HepG2 (cell line): ENCODE data around the gene NNMT. TPM values are rescaled to one million over a fixed set of nuclear protein-coding genes. Genes with fewer than 3 reads are reported as not detected.
A peak's percentile ranks its signal among the peaks of the same experiment; 100 is the strongest.

ENCODE experiments used
- ATAC-seq: fragments of 200-7000 bp; cut with Tn5 transposase; 3 replicates; pipeline ENCODE4 v1.9.1; 2020; ENCODE audit warnings: mild to moderate bottlenecking, moderate library complexity
- BruUV-seq: library from RNA; stranded (reverse); fragments of 400-500 nt; replicated peaks from 2 replicates; lab custom pipeline; 2021; lab: Mats Ljungman, UMichigan
- CTCF ChIA-PET: fragments of 300-600 bp; formaldehyde crosslinking; extraction: SDS; loops from one replicate; lab custom pipeline; 2021; ENCODE audit warnings: low total read pairs, inconsistent platforms, low intra/inter-chr PET ratio; lab: Yijun Ruan, JAX
- POLR2A ChIA-PET: fragments of 350-600 bp; sonication (Branson Sonifier 250); formaldehyde crosslinking; loops from one replicate; lab custom pipeline; 2020; ENCODE audit warnings: antibody characterized with exemption, inconsistent platforms; lab: Yijun Ruan, JAX
- DNase-seq: peaks from one replicate; pipeline ENCODE4 v3.0.0-alpha.2; 2015; ENCODE audit warnings: low spot score
- FAIRE-seq: peaks from 3 replicates; lab custom pipeline; 2011; peaks lifted over from hg19 to GRCh38; lab: Jason Lieb, UNC
- H2AFZ ChIP-seq: one replicate; pipeline ENCODE4 v1.6.1; 2011; ENCODE audit warnings: low read length, inconsistent platforms
- H3K27ac ChIP-seq: fragments of 300-600 bp; 3 replicates; pipeline ENCODE4 v1.8.0; 2011; ENCODE audit warnings: mixed run types, mild to moderate bottlenecking, mixed read lengths, low read length, inconsistent platforms; ENCODE audit not compliant: insufficient read depth; ENCODE audit errors: extremely low read length
- H3K27me3 ChIP-seq, 2 experiments: fragments of 200-600 bp in 1 of 2; 2 replicates in 1 of 2; 3 replicates in 1 of 2; pipeline versions ENCODE4 v1.6.0 to v1.8.0; 2011; ENCODE audit warnings: low read length in 2 of 2, mild to moderate bottlenecking in 2 of 2, moderate library complexity in 2 of 2, inconsistent platforms in 1 of 2; ENCODE audit not compliant: insufficient read depth in 2 of 2, control insufficient read depth in 1 of 2
- H3K36me3 ChIP-seq, 2 experiments: fragments of 200-600 bp in 1 of 2; replicated peaks in 1 of 2; 2 replicates in 1 of 2; 3 replicates in 1 of 2; pipeline versions ENCODE4 v1.5.1 to v1.8.0; 2011; ENCODE audit warnings: low read length in 2 of 2, inconsistent platforms in 1 of 2; ENCODE audit not compliant: insufficient read depth in 2 of 2, control insufficient read depth in 1 of 2
- H3K4me1 ChIP-seq: 2 replicates; pipeline ENCODE4 v1.5.1; 2012; ENCODE audit warnings: low read length, inconsistent platforms; ENCODE audit not compliant: insufficient read depth
- H3K4me2 ChIP-seq: 2 replicates; pipeline ENCODE4 v1.6.0; 2011; ENCODE audit warnings: low read depth, low read length, inconsistent platforms
- H3K4me3 ChIP-seq, 3 experiments: fragments of 200-600 bp in 1 of 3; sonication (generic), shearing (Covaris generic) in 1 of 3; replicated peaks in 1 of 3; 2 replicates each; pipeline ENCODE4 v1.5.1; 2011 to 2016; ENCODE audit warnings: low read length in 3 of 3, inconsistent platforms in 2 of 3, low read depth in 2 of 3, mild to moderate bottlenecking in 2 of 3, control low read depth in 1 of 3, mixed read lengths in 1 of 3; ENCODE audit not compliant: insufficient read depth in 1 of 3
- H3K79me2 ChIP-seq: one replicate; pipeline ENCODE4 v1.6.1; 2011; ENCODE audit warnings: low read length, inconsistent platforms; ENCODE audit not compliant: insufficient read depth
- H3K9ac ChIP-seq: 2 replicates; pipeline ENCODE4 v1.6.0; 2011; ENCODE audit warnings: mild to moderate bottlenecking, low read depth, low read length, inconsistent platforms; ENCODE audit not compliant: insufficient read depth
- H3K9me3 ChIP-seq: 2 replicates; pipeline ENCODE4 v1.5.1; 2012; ENCODE audit warnings: mild to moderate bottlenecking, low read length
- H4K20me1 ChIP-seq: 2 replicates; pipeline ENCODE4 v1.6.0; 2011; ENCODE audit warnings: inconsistent platforms, mild to moderate bottlenecking, low read length, moderate library complexity; ENCODE audit not compliant: insufficient read depth
- CCAR2 ChIP-seq: fragments of 200-400 bp; formaldehyde crosslinking; optimal IDR thresholded peaks from 2 replicates; pipeline ENCODE3; 2018; ENCODE audit warnings: low read depth, mild to moderate bottlenecking, low read length, moderate library complexity
- CHD2 ChIP-seq: IDR thresholded peaks from 2 replicates; pipeline ENCODE4 v1.6.1; 2011; ENCODE audit warnings: low read depth, low read length, improper control_type of control experiment
- SETDB1 ChIP-seq: sonication (generic); formaldehyde crosslinking; IDR thresholded peaks from 2 replicates; pipeline ENCODE4 v1.5.1; 2020; ENCODE audit warnings: missing genetic modification reagents, mild to moderate bottlenecking, borderline replicate concordance
- WGBS: methylation state at CpG from one replicate; pipeline ENCODE4 v1.1.6; 2017; ENCODE audit warnings: low lambda C conversion rate; 5-methylcytosine and 5-hydroxymethylcytosine counted together
- in situ Hi-C: cut with HindIII; loops from 2 replicates; pipeline ENCODE4 v1.10.0; 2017; ENCODE audit warnings: low pct_unique_long_range_greater_than_20kb; ENCODE audit not compliant: extremely low pct_ligation_motif_present
- intact Hi-C: fragments of 100-400 bp; cut with micrococcal nuclease; formaldehyde crosslinking; loops from one replicate; pipeline ENCODE4 v1.10.0; 2022; ENCODE audit not compliant: unreplicated experiment
- polyA plus RNA-seq, 8 experiments: library from polyadenylated mRNA; depleted of rRNA in 3 of 8; stranded (reverse) in 7 of 8; unstranded in 1 of 8; fragments of >200 nt; fragmentation: Illumina TruSeq in 4 of 8; extraction: Trizol in 4 of 8; gene quantifications; 2 replicates each; pipeline versions ENCODE4 v1.2.1 to v1.2.3, GENCODE V29; 2011 to 2016; ENCODE audit warnings: low read depth in 4 of 8, missing spikeins in 1 of 8, mixed read lengths in 1 of 8; ENCODE audit not compliant: insufficient read depth in 1 of 8
- total RNA-seq, 5 experiments: library from RNA; depleted of rRNA; stranded (reverse); fragments of >200 nt; fragmentation: Illumina TruSeq; extraction: Trizol; gene quantifications; 2 replicates each; pipeline ENCODE4 v1.2.3, GENCODE V29; 2016; ENCODE audit warnings: low read depth in 1 of 5
- TF ChIP-seq, protein P1 (sequence below): sonication (generic); formaldehyde crosslinking; IDR thresholded peaks from 2 replicates; pipeline ENCODE4 v1.5.0; 2020; ENCODE audit warnings: mild to moderate bottlenecking, low read depth, missing genetic modification reagents, borderline replicate concordance
- TF ChIP-seq, protein P2 (sequence below): sonication (generic); formaldehyde crosslinking; IDR thresholded peaks from 2 replicates; pipeline ENCODE4 v1.9.0; 2022; ENCODE audit warnings: low read depth, missing genetic modification reagents
- TF ChIP-seq, protein P3 (sequence below): sonication (generic); formaldehyde crosslinking; IDR thresholded peaks from 2 replicates; pipeline ENCODE4 v1.8.0; 2022; ENCODE audit warnings: mild to moderate bottlenecking, missing genetic modification reagents
- TF ChIP-seq, protein P4 (sequence below): sonication (generic); formaldehyde crosslinking; IDR thresholded peaks from 2 replicates; pipeline ENCODE4 v1.5.0; 2020; ENCODE audit warnings: mild to moderate bottlenecking, missing genetic modification reagents, borderline replicate concordance

NNMT gene
- total and polyA plus RNA-seq, 2 of the 13 experiments (the other 11 are each of a cell fraction or from before 2014, with no cell fraction given): 0.13 TPM; not detected in 1

DNA sequence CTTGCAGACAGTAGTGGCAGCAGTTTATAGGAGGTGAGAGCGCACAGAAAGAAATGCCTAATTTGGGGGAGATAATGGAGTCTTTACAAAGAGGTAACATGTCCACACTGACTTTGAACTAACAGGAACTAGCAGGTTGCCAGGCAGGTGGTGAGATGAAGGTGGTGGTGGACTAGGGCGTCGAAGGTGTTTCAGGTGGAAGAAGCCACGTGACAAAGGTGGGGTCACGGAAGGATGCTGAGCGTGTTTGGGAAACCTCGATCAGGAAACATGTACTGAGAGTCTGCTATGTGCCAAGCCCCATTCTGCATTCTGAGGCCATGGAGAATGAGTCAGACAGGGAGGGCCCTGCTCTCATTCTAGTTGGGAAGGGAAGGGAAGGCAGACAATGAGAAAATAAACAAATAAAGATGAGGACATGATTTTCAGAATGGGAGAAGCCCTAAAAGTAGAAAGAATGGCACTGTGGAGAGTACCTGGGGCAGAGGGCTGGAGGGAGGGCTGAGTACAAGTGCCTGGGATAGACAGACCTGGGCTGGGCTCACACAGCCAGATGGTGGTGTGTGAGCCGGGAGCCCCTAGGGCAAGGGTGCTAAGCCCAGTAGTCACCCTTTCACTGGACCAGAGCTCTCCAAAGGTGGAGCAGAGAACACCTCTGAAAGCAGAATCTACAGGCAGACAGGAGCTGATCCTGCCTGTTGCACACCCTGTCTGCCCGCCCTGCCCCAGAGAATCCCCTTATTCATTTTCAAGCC lies 16.2 kb upstream of the NNMT start (continued):
- TF ChIP-seq SETDB1: no peak
- TF ChIP-seq, protein P1, sequence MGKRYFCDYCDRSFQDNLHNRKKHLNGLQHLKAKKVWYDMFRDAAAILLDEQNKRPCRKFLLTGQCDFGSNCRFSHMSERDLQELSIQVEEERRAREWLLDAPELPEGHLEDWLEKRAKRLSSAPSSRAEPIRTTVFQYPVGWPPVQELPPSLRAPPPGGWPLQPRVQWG (CRISPR knock-in tag): no peak
- TF ChIP-seq, all 625 proteins: peak for 0

DNA sequence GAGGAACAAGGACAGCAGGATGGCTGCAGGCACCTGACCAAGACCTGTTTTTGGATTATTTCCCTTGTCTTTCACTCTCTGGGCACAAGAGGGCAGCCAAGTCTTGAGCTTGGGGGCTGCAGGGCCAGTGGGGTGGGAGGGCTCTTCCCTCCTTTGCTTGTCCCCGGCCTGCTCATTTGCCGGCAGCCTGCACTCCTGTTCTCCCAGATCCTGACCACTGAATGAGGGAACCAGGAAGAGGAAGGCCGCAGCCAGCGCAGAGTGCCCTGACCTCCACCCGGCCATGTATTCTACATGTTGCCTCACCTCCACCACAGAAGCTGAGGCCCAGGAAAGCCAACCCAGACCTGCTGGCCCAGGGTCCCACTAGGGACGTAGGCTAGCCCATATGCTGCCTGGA lies 15.5 kb upstream of the NNMT start:
- H3K4me1 ChIP-seq: no peaks in the 10 kb centered on the region
- TF ChIP-seq, protein P2, sequence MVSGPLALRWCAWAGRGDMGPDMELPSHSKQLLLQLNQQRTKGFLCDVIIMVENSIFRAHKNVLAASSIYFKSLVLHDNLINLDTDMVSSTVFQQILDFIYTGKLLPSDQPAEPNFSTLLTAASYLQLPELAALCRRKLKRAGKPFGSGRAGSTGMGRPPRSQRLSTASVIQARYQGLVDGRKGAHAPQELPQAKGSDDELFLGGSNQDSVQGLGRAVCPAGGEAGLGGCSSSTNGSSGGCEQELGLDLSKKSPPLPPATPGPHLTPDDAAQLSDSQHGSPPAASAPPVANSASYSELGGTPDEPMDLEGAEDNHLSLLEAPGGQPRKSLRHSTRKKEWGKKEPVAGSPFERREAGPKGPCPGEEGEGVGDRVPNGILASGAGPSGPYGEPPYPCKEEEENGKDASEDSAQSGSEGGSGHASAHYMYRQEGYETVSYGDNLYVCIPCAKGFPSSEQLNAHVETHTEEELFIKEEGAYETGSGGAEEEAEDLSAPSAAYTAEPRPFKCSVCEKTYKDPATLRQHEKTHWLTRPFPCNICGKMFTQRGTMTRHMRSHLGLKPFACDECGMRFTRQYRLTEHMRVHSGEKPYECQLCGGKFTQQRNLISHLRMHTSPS (CRISPR knock-in tag): no peak
- TF ChIP-seq, protein P3, sequence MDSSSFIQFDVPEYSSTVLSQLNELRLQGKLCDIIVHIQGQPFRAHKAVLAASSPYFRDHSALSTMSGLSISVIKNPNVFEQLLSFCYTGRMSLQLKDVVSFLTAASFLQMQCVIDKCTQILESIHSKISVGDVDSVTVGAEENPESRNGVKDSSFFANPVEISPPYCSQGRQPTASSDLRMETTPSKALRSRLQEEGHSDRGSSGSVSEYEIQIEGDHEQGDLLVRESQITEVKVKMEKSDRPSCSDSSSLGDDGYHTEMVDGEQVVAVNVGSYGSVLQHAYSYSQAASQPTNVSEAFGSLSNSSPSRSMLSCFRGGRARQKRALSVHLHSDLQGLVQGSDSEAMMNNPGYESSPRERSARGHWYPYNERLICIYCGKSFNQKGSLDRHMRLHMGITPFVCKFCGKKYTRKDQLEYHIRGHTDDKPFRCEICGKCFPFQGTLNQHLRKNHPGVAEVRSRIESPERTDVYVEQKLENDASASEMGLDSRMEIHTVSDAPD (CRISPR knock-in tag): no peak
- TF ChIP-seq, protein P4, sequence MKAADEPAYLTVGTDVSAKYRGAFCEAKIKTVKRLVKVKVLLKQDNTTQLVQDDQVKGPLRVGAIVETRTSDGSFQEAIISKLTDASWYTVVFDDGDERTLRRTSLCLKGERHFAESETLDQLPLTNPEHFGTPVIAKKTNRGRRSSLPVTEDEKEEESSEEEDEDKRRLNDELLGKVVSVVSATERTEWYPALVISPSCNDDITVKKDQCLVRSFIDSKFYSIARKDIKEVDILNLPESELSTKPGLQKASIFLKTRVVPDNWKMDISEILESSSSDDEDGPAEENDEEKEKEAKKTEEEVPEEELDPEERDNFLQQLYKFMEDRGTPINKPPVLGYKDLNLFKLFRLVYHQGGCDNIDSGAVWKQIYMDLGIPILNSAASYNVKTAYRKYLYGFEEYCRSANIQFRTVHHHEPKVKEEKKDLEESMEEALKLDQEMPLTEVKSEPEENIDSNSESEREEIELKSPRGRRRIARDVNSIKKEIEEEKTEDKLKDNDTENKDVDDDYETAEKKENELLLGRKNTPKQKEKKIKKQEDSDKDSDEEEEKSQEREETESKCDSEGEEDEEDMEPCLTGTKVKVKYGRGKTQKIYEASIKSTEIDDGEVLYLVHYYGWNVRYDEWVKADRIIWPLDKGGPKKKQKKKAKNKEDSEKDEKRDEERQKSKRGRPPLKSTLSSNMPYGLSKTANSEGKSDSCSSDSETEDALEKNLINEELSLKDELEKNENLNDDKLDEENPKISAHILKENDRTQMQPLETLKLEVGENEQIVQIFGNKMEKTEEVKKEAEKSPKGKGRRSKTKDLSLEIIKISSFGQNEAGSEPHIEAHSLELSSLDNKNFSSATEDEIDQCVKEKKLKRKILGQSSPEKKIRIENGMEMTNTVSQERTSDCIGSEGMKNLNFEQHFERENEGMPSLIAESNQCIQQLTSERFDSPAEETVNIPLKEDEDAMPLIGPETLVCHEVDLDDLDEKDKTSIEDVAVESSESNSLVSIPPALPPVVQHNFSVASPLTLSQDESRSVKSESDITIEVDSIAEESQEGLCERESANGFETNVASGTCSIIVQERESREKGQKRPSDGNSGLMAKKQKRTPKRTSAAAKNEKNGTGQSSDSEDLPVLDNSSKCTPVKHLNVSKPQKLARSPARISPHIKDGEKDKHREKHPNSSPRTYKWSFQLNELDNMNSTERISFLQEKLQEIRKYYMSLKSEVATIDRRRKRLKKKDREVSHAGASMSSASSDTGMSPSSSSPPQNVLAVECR (CRISPR knock-in tag): no peak
- TF ChIP-seq CHD2 (no peak), CCAR2 (no peak)

More for the DNA sequence above, 15.5 kb upstream of the NNMT start:
- Histone ChIP-seq H3K9ac (no peak overlapping the region), H3K9me3 (no peaks in the 10 kb centered on the region), H3K27me3 (peaks cover 4 to 8% of the 10 kb centered on the region in 2 experiments; a peak in 3 of 5 replicates), H3K4me3 (no peak overlapping the region), H2AFZ (no peak overlapping the region), H3K79me2 (no peaks in the 10 kb centered on the region), H4K20me1 (no peaks in the 10 kb centered on the region), H3K27ac (no peak overlapping the region), H3K36me3 (no peaks in the 10 kb centered on the region), H3K4me2 (no peak overlapping the region; the same call in 1 of the 2 replicates)
- BruUV-seq: no TSS peak
- ATAC-seq (peak; percentile 91), DNase-seq (peak; percentile 46), FAIRE-seq (peak; percentile 60)
- in situ Hi-C loops: loop anchor here (10.0 kb wide), 1 partner anchor 484 kb away; no protein-coding TSS in a partner anchor
- intact Hi-C loops: loop anchor here (1.0 kb wide), 1 partner anchor 482 kb away; no protein-coding TSS in a partner anchor
- ChIA-PET CTCF (interaction anchor here (2.3 kb wide), 1 partner anchor 482 kb away, joined by 11 read pairs; no protein-coding TSS in a partner anchor), POLR2A (no interaction called here)
- WGBS: 16% methylated on average over 6 of the region's 6 CpGs
